ENCODE results near the gene CYB561. TPM values are rescaled to one million over a fixed set of nuclear protein-coding genes. Genes with fewer than 3 reads are reported as not detected.

Gene CYB561
- total RNA-seq, 4 donors from 2014 or later: 46.2 to 129 (median 101) TPM

- H3K27ac ChIP-seq: no peak overlapping the region
- H3K36me3 ChIP-seq: no peaks in the 10 kb centered on the region
- no peaks in the 10 kb centered on the region for H3K9me3 ChIP-seq
- no peak for DNase-seq
- H3K4me3 ChIP-seq (replicated peaks in 1 of 3): no peak overlapping the region
- no peaks in the 10 kb centered on the region for H3K4me1 ChIP-seq
- intact Hi-C loops (cut with DNase I): no loop called here
- 95 to 96% methylated on average over 5 of the region's 5 CpGs for WGBS, 2 donors
- H3K27me3 ChIP-seq: no peaks in the 10 kb centered on the region
- no peak for TF ChIP-seq POLR2A (IDR thresholded peaks at IDR 0.05)
- TF ChIP-seq CTCF (IDR thresholded peaks at IDR 0.05): no peak
Measured at GRCh38 chr17:63390090-63390489, 56.0 kb downstream of the CYB561 start.

GRCh38 chr17:63387656-63388340 is 58.3 kb downstream of the CYB561 start:
- TF ChIP-seq POLR2A (IDR thresholded peaks at IDR 0.05): no peak
- TF ChIP-seq CTCF (IDR thresholded peaks at IDR 0.05): no peak
- Histone ChIP-seq H3K27ac (no peak overlapping the region), H3K4me1 (no peaks in the 10 kb centered on the region), H3K4me3 (replicated peaks in 1 of 3) (no peak overlapping the region), H3K27me3 (no peaks in the 10 kb centered on the region), H3K36me3 (no peaks in the 10 kb centered on the region), H3K9me3 (no peaks in the 10 kb centered on the region)
- intact Hi-C loops (cut with DNase I): no loop called here
- WGBS, 2 donors: 94 to 95% methylated on average over 4 of the region's 4 CpGs
- no peak for DNase-seq

- Histone ChIP-seq H3K36me3 (no peaks in the 10 kb centered on the region), H3K27ac (no peak overlapping the region), H3K4me3 (replicated peaks in 1 of 3) (no peak overlapping the region), H3K27me3 (no peaks in the 10 kb centered on the region), H3K9me3 (no peaks in the 10 kb centered on the region), H3K4me1 (no peaks in the 10 kb centered on the region)
- DNase-seq: no peak
- no peak for TF ChIP-seq CTCF (IDR thresholded peaks at IDR 0.05)
- no peak for TF ChIP-seq POLR2A (IDR thresholded peaks at IDR 0.05)
- intact Hi-C loops (cut with DNase I): no loop called here
Measured at GRCh38 chr17:63382826-63383225, 63.3 kb downstream of the CYB561 start.

Small RNAs within 50 kb of the gene (small RNA-seq; reads per million reads assigned to genes)
- not detected for gene AC005828.6

Other genes with a start within 250 kb of the CYB561 start
- gene ACE, start 30.8 kb upstream of the CYB561 start, total RNA-seq: 10 to 100 TPM in 2 of 4 donors, 1 to 10 TPM in 2; 1.1 to 12.7 (median 10.3) TPM
- under 1 TPM in 1 of 4 donors, not detected in 3; 0.67 TPM for gene KCNH6, start 77.1 kb upstream of the CYB561 start, total RNA-seq
- gene DCAF7, start 104.2 kb upstream of the CYB561 start, total RNA-seq: 10 to 100 TPM; 35.1 to 44.8 (median 40.5) TPM
- 10 to 100 TPM; 15.3 to 17.1 (median 16.0) TPM for gene TACO1, start 154.6 kb upstream of the CYB561 start, total RNA-seq
- 10 to 100 TPM; 38.6 to 68.0 (median 43.8) TPM for gene MAP3K3, start 176.1 kb upstream of the CYB561 start, total RNA-seq